ENCODE measurements around the gene GDPD3. TPM values are rescaled to one million over a fixed set of nuclear protein-coding genes. Genes with fewer than 3 reads are reported as not detected.

The GDPD3 gene
- polyA plus RNA-seq, 3 donors: 9.6 TPM; not detected in 2

GRCh38 chr16:30091474-30092372 lies 21.6 kb downstream of the GDPD3 start, which contains the start of gene TBX6:
TBX6 (minus strand) TSS chr16:30091924; CDS start chr16:30091193, 731 bp downstream.
- peak within 1 kb of the TSS; percentile 86 to 97 (median 96) for H3K27ac Mint-ChIP-seq
- Histone ChIP-seq H3K4me3 (replicated peaks in 1 of 3; ENCODE audit: low read depth in 2 of 3, low read length in 3 of 3) (peak within 1 kb of the TSS; percentile 40 to 88 (median 62)), H3K27me3 (ENCODE audit: control insufficient read depth in 2 of 2, insufficient read depth in 2 of 2, low read length in 2 of 2) (no peaks in the 10 kb centered on the region), H3K4me2 (replicated peaks; ENCODE audit: extremely low read depth, low read length, poor library complexity, severe bottlenecking) (peak within 1 kb of the TSS; percentile 86), H3K27ac (ENCODE audit: low read depth in 1 of 2, low read length in 2 of 2) (peak within 1 kb of the TSS; percentile 81 to 87), H3K36me3 (replicated peaks in 1 of 2; ENCODE audit: control insufficient read depth in 1 of 2, insufficient read depth in 2 of 2, low read length in 2 of 2) (peaks cover 12 to 13% of the 10 kb centered on the region in 2 donors), H4K20me1 (ENCODE audit: insufficient read depth, low read length) (no peaks in the 10 kb centered on the region), H3K9ac (ENCODE audit: insufficient read depth, low read length, poor library complexity, severe bottlenecking) (peak within 1 kb of the TSS; percentile 63), H3K9me3 (replicated peaks in 1 of 2; ENCODE audit: control insufficient read depth in 1 of 2, insufficient read depth in 1 of 2, low read length in 2 of 2) (peaks cover 4 to 9% of the 10 kb centered on the region in 2 donors), H3K79me2 (ENCODE audit: insufficient read depth, low read length) (peaks cover 23% of the 10 kb centered on the region), H2AFZ (ENCODE audit: insufficient read depth, low read depth, low read length, poor library complexity, severe bottlenecking) (peak within 1 kb of the TSS; percentile 92), H3K4me1 (ENCODE audit: control insufficient read depth in 1 of 2, insufficient read depth in 2 of 2, low read length in 2 of 2) (peaks cover 77 to 95% of the 10 kb centered on the region in 2 donors)
- H3K4me1 Mint-ChIP-seq: peaks cover 77% of the 10 kb centered on the region
- peak; percentile 90 to 93 (median 93) for DNase-seq
- WGBS (ENCODE audit: insufficient coverage): 1% methylated on average over 65 of the region's 76 CpGs
- peak within 1 kb of the TSS; percentile 83 to 92 for H3K4me3 Mint-ChIP-seq
- TF ChIP-seq CTCF (IDR thresholded peaks at IDR 0.05): no peak
- H3K36me3 Mint-ChIP-seq: peaks cover 22 to 32% of the 10 kb centered on the region in 2 donors
- peaks cover 7 to 17% (median 12%) of the 10 kb centered on the region in 7 donors for H3K9me3 Mint-ChIP-seq
- intact Hi-C loops (cut with micrococcal nuclease): loop anchor here in 1 of 2 donors (2.0 kb wide), 2 partner anchors 15 to 31 kb away; partner anchors contain the start of gene MAPK3
- H3K27me3 Mint-ChIP-seq (ENCODE audit: low read depth in 3 of 3): peaks cover 0 to 5% (median under 1%) of the 10 kb centered on the region in 3 donors

GRCh38 chr16:30090610-30091331 lies 22.6 kb downstream of the GDPD3 start:
- Histone ChIP-seq H3K27me3 (ENCODE audit: control insufficient read depth in 2 of 2, insufficient read depth in 2 of 2, low read length in 2 of 2) (no peaks in the 10 kb centered on the region), H3K9ac (ENCODE audit: insufficient read depth, low read length, poor library complexity, severe bottlenecking) (peak overlapping the region; percentile 63), H2AFZ (ENCODE audit: insufficient read depth, low read depth, low read length, poor library complexity, severe bottlenecking) (peak overlapping the region; percentile 92), H4K20me1 (ENCODE audit: insufficient read depth, low read length) (peaks cover under 1% of the 10 kb centered on the region), H3K4me1 (ENCODE audit: control insufficient read depth in 1 of 2, insufficient read depth in 2 of 2, low read length in 2 of 2) (peaks cover 80 to 99% of the 10 kb centered on the region in 2 donors), H3K4me3 (replicated peaks in 1 of 3; ENCODE audit: low read depth in 2 of 3, low read length in 3 of 3) (peak overlapping the region in 1 of 3 experiments; percentile 88), H3K79me2 (ENCODE audit: insufficient read depth, low read length) (peaks cover 23% of the 10 kb centered on the region), H3K4me2 (replicated peaks; ENCODE audit: extremely low read depth, low read length, poor library complexity, severe bottlenecking) (peak overlapping the region; percentile 86), H3K27ac (ENCODE audit: low read depth in 1 of 2, low read length in 2 of 2) (peak overlapping the region; percentile 41 to 87), H3K36me3 (replicated peaks in 1 of 2; ENCODE audit: control insufficient read depth in 1 of 2, insufficient read depth in 2 of 2, low read length in 2 of 2) (peaks cover 12 to 14% of the 10 kb centered on the region in 2 donors), H3K9me3 (replicated peaks in 1 of 2; ENCODE audit: control insufficient read depth in 1 of 2, insufficient read depth in 1 of 2, low read length in 2 of 2) (peaks cover 0 to 4% of the 10 kb centered on the region in 2 donors)
- peaks cover 3 to 11% (median 6%) of the 10 kb centered on the region in 7 donors for H3K9me3 Mint-ChIP-seq
- intact Hi-C loops (cut with micrococcal nuclease): loop anchor here in 1 of 2 donors (2.0 kb wide), 1 partner anchor 14 kb away; no protein-coding TSS in a partner anchor
- H3K4me3 Mint-ChIP-seq: peak overlapping the region in 1 of 2 donors; percentile 47
- 90% methylated on average over 10 of the region's 26 CpGs for WGBS (ENCODE audit: insufficient coverage)
- peaks cover 22 to 29% of the 10 kb centered on the region in 2 donors for H3K36me3 Mint-ChIP-seq
- DNase-seq: no peak
- H3K27me3 Mint-ChIP-seq (ENCODE audit: low read depth in 3 of 3): peaks cover 0 to 6% (median 2%) of the 10 kb centered on the region in 3 donors
- peaks cover 81% of the 10 kb centered on the region for H3K4me1 Mint-ChIP-seq
- peak overlapping the region; percentile 86 to 95 (median 89) for H3K27ac Mint-ChIP-seq
- no peak for TF ChIP-seq CTCF (IDR thresholded peaks at IDR 0.05)
